Transverse colon (tissue), 4 donors: Measurements from ENCODE around the gene SERPINA1. TPM values are rescaled to one million over a fixed set of nuclear protein-coding genes. Genes with fewer than 3 reads are reported as not detected.
"Not testable (repeated sequence)": the region's sequence is repeated elsewhere in the genome, so short reads cannot be mapped to it uniquely, and the experiment has no call there.

ENCODE experiments used
- DNase-seq: peaks from one replicate; pipeline ENCODE4 v3.0.0-alpha.2; 2019
- H3K27ac ChIP-seq, 4 donors: fragments of 200-600 bp; sonication (generic); 2 replicates each; pipeline ENCODE4 v1.5.1; 2016 to 2018; ENCODE audit warnings: inconsistent platforms in 4 of 4
- H3K27me3 ChIP-seq: fragments of 200-600 bp; sonication (generic); 2 replicates; pipeline ENCODE4 v1.5.1; 2017; ENCODE audit warnings: inconsistent platforms
- H3K36me3 ChIP-seq, 4 donors: fragments of 200-600 bp; sonication (generic); 2 replicates each; pipeline ENCODE4 v1.5.1; 2017 to 2019; ENCODE audit warnings: inconsistent platforms in 4 of 4
- H3K4me1 ChIP-seq, 4 donors: fragments of 200-600 bp; sonication (generic); 2 replicates each; pipeline ENCODE4 v1.5.1; 2017 to 2020; ENCODE audit warnings: inconsistent platforms in 4 of 4
- H3K4me3 ChIP-seq, 4 donors: fragments of 200-600 bp; sonication (generic); 1 replicate in 1 of 4; 2 replicates in 3 of 4; pipeline versions ENCODE4 v1.5.1 to v1.6.1; 2017 to 2019; ENCODE audit warnings: inconsistent platforms in 4 of 4
- H3K9me3 ChIP-seq, 2 donors: fragments of 200-600 bp; sonication (generic); 2 replicates each; pipeline ENCODE4 v1.5.1; 2017 to 2019; ENCODE audit warnings: inconsistent platforms in 2 of 2
- EP300 ChIP-seq: sonication (generic); formaldehyde crosslinking; IDR thresholded peaks from one replicate; pipeline ENCODE4 v1.6.1; 2017; ENCODE audit warnings: antibody characterized with exemption, low read depth
- POLR2A ChIP-seq: fragments of 450-650 bp; IDR thresholded peaks from one replicate; pipeline ENCODE4 v1.6.1; 2016; ENCODE audit warnings: antibody characterized with exemption, mild to moderate bottlenecking, moderate library complexity
- POLR2AphosphoS5 ChIP-seq, 3 donors: sonication (generic); formaldehyde crosslinking; IDR thresholded peaks; one replicate each; pipeline ENCODE4 v1.6.1; 2016; ENCODE audit warnings: antibody characterized with exemption in 3 of 3
- WGBS, 2 donors: methylation state at CpG; one replicate each; pipeline ENCODE4 v1.1.5; 2018; ENCODE audit warnings: low coverage in 1 of 2; 5-methylcytosine and 5-hydroxymethylcytosine counted together
- in situ Hi-C, 4 donors: fragments of 200-750 bp; cut with MboI; loops; one replicate each; pipeline versions ENCODE4 v1.15.0 to v1.15.1; 2017; ENCODE audit warnings: low sequenced_read_pairs in 3 of 4, low pct_ligation_motif_present in 1 of 4, low pct_unique_long_range_greater_than_20kb in 1 of 4
- intact Hi-C: fragments of 100-400 bp; cut with DNase I; formaldehyde crosslinking; loops from one replicate; pipeline ENCODE4 v1.15.1; 2023; ENCODE audit warnings: low total_unique reads
- total RNA-seq, 4 donors: library from RNA; depleted of rRNA; stranded (reverse); fragments of >200 nt; gene quantifications; one replicate each; pipeline ENCODE4 v1.1.0, GENCODE V29; 2016
- TF ChIP-seq, protein P1 (sequence below), 5 experiments: fragments of 200-600 bp in 3 of 5; fragments of 450-650 bp in 2 of 5; sonication (generic) in 3 of 5; IDR thresholded peaks; 1 replicate in 2 of 5; 2 replicates in 3 of 5; pipeline ENCODE4 v1.5.1; 2016 to 2017; ENCODE audit warnings: antibody characterized with exemption in 5 of 5, inconsistent platforms in 3 of 5, mild to moderate bottlenecking in 2 of 5, moderate library complexity in 1 of 5

SERPINA1 gene
- total RNA-seq, 4 donors from 2014 or later, result 35.2 to 107 (median 61.0) TPM

DNA sequence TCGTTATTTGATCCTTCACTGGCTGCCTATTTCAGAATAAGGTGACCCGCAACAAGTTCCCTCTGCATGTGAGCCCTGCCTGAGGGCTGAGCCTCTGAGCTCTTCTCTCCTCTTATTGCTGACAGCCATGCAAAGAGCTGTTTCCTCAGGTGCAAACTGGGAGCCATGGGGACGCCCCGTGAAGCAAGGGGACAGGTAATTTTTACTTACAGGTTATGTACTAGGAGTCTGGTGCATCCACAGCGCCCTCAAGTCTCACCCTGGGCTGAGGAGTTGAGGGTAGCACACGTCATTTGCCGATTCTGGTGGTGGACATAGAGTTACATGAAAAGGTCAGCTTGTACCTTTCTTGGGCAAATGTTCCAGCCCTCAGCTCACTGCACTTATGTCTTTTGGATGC lies 39.1 kb downstream of the SERPINA1 start:
- WGBS, 2 donors, result 20 to 83% methylated on average over 1 to 7 of the region's 7 CpGs
- no peak for DNase-seq
- H3K27ac ChIP-seq, result no peak overlapping the region
- in situ Hi-C loops (no loop called here), intact Hi-C loops (no loop called here)
- H3K4me3 ChIP-seq, result no peak overlapping the region
- peaks cover 4% of the 10 kb centered on the region for H3K27me3 ChIP-seq
- H3K9me3 ChIP-seq, result no peaks in the 10 kb centered on the region
- H3K4me1 ChIP-seq, result no peaks in the 10 kb centered on the region
- TF ChIP-seq, protein P1, sequence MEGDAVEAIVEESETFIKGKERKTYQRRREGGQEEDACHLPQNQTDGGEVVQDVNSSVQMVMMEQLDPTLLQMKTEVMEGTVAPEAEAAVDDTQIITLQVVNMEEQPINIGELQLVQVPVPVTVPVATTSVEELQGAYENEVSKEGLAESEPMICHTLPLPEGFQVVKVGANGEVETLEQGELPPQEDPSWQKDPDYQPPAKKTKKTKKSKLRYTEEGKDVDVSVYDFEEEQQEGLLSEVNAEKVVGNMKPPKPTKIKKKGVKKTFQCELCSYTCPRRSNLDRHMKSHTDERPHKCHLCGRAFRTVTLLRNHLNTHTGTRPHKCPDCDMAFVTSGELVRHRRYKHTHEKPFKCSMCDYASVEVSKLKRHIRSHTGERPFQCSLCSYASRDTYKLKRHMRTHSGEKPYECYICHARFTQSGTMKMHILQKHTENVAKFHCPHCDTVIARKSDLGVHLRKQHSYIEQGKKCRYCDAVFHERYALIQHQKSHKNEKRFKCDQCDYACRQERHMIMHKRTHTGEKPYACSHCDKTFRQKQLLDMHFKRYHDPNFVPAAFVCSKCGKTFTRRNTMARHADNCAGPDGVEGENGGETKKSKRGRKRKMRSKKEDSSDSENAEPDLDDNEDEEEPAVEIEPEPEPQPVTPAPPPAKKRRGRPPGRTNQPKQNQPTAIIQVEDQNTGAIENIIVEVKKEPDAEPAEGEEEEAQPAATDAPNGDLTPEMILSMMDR (IDR thresholded peaks at IDR 0.05), result no peak
- TF ChIP-seq POLR2A (no peak), EP300 (no peak), POLR2AphosphoS5 (IDR thresholded peaks at IDR 0.05) (no peak)
- H3K36me3 ChIP-seq, result no peaks in the 10 kb centered on the region

GRCh38 chr14:94348836-94349235 lies 39.6 kb downstream of the SERPINA1 start:
- no peaks in the 10 kb centered on the region for H3K36me3 ChIP-seq
- H3K4me1 ChIP-seq, result no peaks in the 10 kb centered on the region
- intact Hi-C loops (no loop called here), in situ Hi-C loops (no loop called here)
- H3K4me3 ChIP-seq, result no peak overlapping the region
- H3K9me3 ChIP-seq, result no peaks in the 10 kb centered on the region
- DNase-seq, result no peak
- no peak for TF ChIP-seq POLR2AphosphoS5 (IDR thresholded peaks at IDR 0.05)
- TF ChIP-seq, protein P1 (IDR thresholded peaks at IDR 0.05), result no peak
- TF ChIP-seq POLR2A, result no peak
- TF ChIP-seq EP300, result no peak
- H3K27ac ChIP-seq, result no peak overlapping the region
- H3K27me3 ChIP-seq, result peaks cover 4% of the 10 kb centered on the region

DNA sequence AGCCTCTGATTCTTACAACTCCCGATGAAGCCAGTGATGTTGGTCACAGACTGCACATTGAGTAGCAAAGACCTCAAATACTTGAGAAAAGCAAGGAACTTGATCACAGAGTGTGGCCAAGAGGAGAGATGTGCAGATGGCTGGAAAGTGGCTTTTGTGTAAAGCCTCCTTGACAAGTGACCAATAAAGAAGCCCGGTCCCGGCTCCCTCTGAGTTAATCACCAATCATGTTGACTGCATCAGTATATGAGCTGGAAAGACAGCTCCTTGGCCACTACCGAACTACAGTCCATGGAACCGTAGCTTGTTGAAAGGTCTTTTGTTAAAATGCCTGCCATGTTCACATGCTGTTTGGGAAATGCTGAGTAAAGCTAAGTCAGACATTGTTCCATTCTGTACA lies 41.6 kb downstream of the SERPINA1 start:
- intact Hi-C loops, result no loop called here

DNA sequence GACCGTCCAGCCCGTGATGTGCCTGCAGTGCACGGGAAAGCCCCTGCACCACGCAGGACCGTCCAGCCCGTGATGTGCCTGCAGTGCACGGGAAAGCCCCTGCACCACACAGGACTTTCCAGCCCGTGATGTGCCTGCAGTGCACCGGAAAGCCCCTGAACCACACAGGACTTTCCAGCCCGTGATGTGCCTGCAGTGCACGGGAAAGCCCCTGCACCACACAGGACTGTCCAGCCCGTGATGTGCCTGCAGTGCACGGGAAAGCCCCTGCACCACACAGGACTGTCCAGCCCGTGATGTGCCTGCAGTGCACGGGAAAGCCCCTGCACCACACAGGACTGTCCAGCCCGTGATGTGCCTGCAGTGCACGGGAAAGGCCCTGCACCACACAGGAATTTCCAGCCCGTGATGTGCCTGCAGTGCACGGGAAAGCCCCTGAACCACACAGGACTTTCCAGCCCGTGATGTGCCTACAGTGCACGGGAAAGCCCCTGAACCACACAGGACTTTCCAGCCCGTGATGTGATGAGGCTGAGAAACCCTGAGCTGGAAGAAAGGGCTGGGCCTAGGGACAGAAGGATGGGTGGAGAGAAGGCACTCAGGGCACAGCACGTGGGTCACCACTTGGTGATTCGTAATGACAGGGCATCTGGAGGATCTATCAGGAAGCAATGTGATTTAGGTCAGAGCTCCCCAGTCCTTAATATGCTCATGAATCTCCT lies 42.2 kb downstream of the SERPINA1 start:
- in situ Hi-C loops, H3K36me3 ChIP-seq, H3K9me3 ChIP-seq, H3K27ac ChIP-seq, H3K27me3 ChIP-seq, intact Hi-C loops, H3K4me3 ChIP-seq, DNase-seq: not testable (repeated sequence)
- peaks cover 0 to 16% (median 14%) of the 10 kb centered on the region in 4 donors for H3K4me1 ChIP-seq
- WGBS, 2 donors, result 62 to 71% methylated on average over 1 to 22 of the region's 24 CpGs

More for the DNA sequence above, 41.6 kb downstream of the SERPINA1 start:
- TF ChIP-seq, protein P1 (IDR thresholded peaks at IDR 0.05), result no peak
- TF ChIP-seq POLR2AphosphoS5 (IDR thresholded peaks at IDR 0.05), result no peak
- no peak for TF ChIP-seq EP300
- TF ChIP-seq POLR2A, result no peak
- Histone ChIP-seq H3K36me3 (no peaks in the 10 kb centered on the region), H3K4me3 (no peak overlapping the region), H3K27ac (no peak overlapping the region), H3K27me3 (no peaks in the 10 kb centered on the region), H3K9me3 (no peaks in the 10 kb centered on the region), H3K4me1 (peaks cover 0 to 11% (median 9%) of the 10 kb centered on the region in 4 donors)
- WGBS, 2 donors, result 89 to 100% methylated on average over 1 to 5 of the region's 5 CpGs
- no peak for DNase-seq
- in situ Hi-C loops, result no loop called here
